Putamen (tissue), 1 donor: ENCODE data around the gene DUSP8.

Source experiments
- DNase-seq: peaks from one replicate; pipeline ENCODE4 v3.0.0-alpha.2; 2016; ENCODE audit warnings: low spot score

Gene DUSP8

GRCh38 chr11:1553808-1554594 is 18.1 kb downstream of the DUSP8 start:
- no peak for DNase-seq

GRCh38 chr11:1549338-1550330 is 22.4 kb downstream of the DUSP8 start:
- DNase-seq: peak; percentile 84

GRCh38 chr11:1548221-1549070 is 23.6 kb downstream of the DUSP8 start:
- no peak for DNase-seq

GRCh38 chr11:1547467-1548098 is 24.5 kb downstream of the DUSP8 start:
- DNase-seq: no peak

- DNase-seq: peak; percentile 58
These were observed 25.3 kb downstream of the DUSP8 start for GRCh38 chr11:1546536-1547466.

GRCh38 chr11:1546077-1546535 is 26.0 kb downstream of the DUSP8 start:
- DNase-seq: no peak

GRCh38 chr11:1545432-1545831 is 26.6 kb downstream of the DUSP8 start:
- DNase-seq: no peak

- DNase-seq: no peak
These were observed 27.5 kb downstream of the DUSP8 start for GRCh38 chr11:1544536-1544935.

GRCh38 chr11:1543606-1544263 is 28.3 kb downstream of the DUSP8 start:
- no peak for DNase-seq

GRCh38 chr11:1542267-1542666 is 29.8 kb downstream of the DUSP8 start:
- no peak for DNase-seq

GRCh38 chr11:1541474-1542204 is 30.4 kb downstream of the DUSP8 start:
- DNase-seq: peak; percentile 86

- DNase-seq: no peak
These were observed 32.0 kb downstream of the DUSP8 start for GRCh38 chr11:1540074-1540473.

GRCh38 chr11:1538153-1538552 is 33.9 kb downstream of the DUSP8 start:
- no peak for DNase-seq

GRCh38 chr11:1536065-1536843 is 35.8 kb downstream of the DUSP8 start:
- no peak for DNase-seq

- DNase-seq: no peak
These were observed 37.4 kb downstream of the DUSP8 start for GRCh38 chr11:1534682-1535081.

GRCh38 chr11:1534171-1534570 is 37.9 kb downstream of the DUSP8 start:
- no peak for DNase-seq

- no peak for DNase-seq
These were observed 38.7 kb downstream of the DUSP8 start for GRCh38 chr11:1533342-1533725.
